ENCODE results near the gene MGMT.

The MGMT gene

DNA sequence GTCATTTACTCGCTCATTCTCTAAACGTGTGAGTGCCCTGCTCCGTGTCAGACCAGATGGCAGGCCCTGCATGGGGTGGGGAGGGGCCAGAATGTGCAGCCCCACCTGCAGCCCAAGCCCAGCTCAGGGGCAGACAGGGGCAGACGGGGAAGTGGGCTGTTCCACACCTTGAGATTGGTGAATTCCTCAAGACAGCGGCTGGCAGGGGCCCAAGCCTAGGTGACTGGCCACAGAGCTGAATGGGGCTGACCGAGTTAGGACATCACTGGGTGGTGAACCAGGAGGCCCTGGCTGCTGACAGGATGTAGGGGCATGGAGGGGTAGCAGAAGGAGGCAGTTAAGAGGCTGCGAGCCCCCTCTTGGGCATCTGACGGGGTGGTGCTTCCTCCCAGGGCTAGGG lies 79.1 kb downstream of the MGMT start:
- no peaks in the 10 kb centered on the region for H3K9me3 Mint-ChIP-seq
- no peak overlapping the region for H3K27ac Mint-ChIP-seq
- no peaks in the 10 kb centered on the region for H3K27me3 Mint-ChIP-seq (ENCODE audit: low read depth)
- no peak overlapping the region for H3K4me3 Mint-ChIP-seq
- no peaks in the 10 kb centered on the region for H3K4me1 Mint-ChIP-seq (ENCODE audit: low read depth)
- H3K36me3 Mint-ChIP-seq (ENCODE audit: low read depth): no peaks in the 10 kb centered on the region

DNA sequence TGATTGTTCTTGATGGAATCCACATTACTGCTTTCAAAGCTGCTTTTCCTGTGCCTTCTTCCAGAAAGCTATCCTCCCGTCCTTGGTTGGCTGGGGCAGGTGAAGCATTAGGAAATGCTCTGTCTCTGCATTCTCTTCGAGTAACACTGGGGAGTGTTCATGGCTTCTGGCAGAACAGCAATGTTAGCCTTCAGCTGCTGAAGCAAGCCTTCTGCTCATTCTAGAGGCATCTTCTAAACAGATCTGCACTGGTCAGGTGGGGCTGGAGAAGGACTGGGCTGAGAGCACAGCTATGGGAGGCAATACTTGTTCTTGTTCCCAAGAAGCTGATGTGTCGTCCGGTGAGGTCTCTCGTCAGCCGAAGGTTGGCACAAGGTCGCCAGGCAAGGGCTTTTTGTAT lies 80.6 kb downstream of the MGMT start:
- H3K36me3 Mint-ChIP-seq (ENCODE audit: low read depth): no peaks in the 10 kb centered on the region
- no peaks in the 10 kb centered on the region for H3K4me1 Mint-ChIP-seq (ENCODE audit: low read depth)
- no peaks in the 10 kb centered on the region for H3K27me3 Mint-ChIP-seq (ENCODE audit: low read depth)
- H3K9me3 Mint-ChIP-seq: no peaks in the 10 kb centered on the region
- no peak overlapping the region for H3K27ac Mint-ChIP-seq
- H3K4me3 Mint-ChIP-seq: no peak overlapping the region

DNA sequence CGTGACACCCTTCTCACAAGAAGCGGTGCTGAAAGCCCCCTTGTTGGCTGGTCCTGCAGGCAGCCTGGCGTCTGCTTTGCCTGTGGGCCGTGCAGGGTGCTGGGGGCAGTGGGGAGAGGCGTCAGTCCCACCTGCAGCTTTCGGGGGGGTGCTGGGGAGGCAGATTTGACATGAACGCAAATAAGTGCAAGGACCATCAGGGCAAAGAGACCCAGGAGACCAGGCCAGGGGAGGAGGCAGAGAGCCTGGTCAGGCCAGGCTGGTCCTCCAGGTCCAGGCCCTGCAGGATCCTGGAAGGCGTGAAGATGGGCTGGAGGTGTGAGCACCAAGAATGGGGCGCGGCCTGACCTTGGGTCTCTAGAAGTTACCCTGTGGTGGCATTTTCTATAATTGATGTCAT lies 81.6 kb downstream of the MGMT start:
- no peak overlapping the region for H3K4me3 Mint-ChIP-seq
- no peaks in the 10 kb centered on the region for H3K27me3 Mint-ChIP-seq (ENCODE audit: low read depth)
- H3K9me3 Mint-ChIP-seq: no peaks in the 10 kb centered on the region
- H3K36me3 Mint-ChIP-seq (ENCODE audit: low read depth): no peaks in the 10 kb centered on the region
- H3K4me1 Mint-ChIP-seq (ENCODE audit: low read depth): no peaks in the 10 kb centered on the region
- H3K27ac Mint-ChIP-seq: no peak overlapping the region

DNA sequence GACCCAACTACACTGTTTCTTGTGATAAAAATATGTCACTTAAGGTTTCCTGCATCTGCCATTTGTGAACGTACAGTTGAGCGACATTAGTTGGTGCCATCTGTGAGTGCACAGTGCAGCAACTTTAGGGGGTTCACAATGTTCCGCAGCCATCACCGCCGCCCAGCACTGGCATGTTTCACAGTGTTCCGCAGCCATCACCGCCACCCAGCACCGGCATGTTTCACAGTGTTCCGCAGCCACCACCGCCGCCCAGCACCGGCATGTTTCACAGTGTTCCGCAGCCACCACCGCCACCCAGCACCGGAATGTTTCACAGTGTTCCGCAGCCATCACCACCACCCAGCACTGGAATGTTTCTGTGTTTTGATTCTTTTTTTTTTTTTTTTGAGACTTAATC lies 83.0 kb downstream of the MGMT start:
- Mint-ChIP-seq H3K36me3 (ENCODE audit: low read depth) (no peaks in the 10 kb centered on the region), H3K4me1 (ENCODE audit: low read depth) (no peaks in the 10 kb centered on the region), H3K27me3 (ENCODE audit: low read depth) (no peaks in the 10 kb centered on the region), H3K27ac (no peak overlapping the region), H3K4me3 (no peak overlapping the region), H3K9me3 (no peaks in the 10 kb centered on the region)

DNA sequence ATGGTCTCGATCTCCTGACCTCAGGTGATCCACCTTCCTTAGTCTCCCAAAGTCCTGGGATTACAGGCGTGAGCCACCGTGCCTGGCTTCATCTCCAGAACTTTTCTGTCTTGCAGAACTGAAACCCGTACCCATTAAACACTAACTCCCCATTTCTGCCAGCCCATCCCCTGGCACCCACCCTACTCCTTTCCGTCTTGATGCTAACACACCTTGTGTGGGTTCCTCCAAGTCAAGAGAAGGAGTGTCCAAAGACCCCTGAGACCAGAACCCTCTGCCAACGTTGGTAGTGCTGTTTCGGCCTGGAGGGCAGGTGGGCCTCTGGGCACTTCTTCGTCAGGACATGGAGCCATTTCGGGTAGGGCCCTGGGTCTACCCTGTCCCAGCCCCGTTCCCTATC lies 83.6 kb downstream of the MGMT start:
- H3K4me1 Mint-ChIP-seq (ENCODE audit: low read depth): no peaks in the 10 kb centered on the region
- H3K27ac Mint-ChIP-seq: no peak overlapping the region
- H3K9me3 Mint-ChIP-seq: no peaks in the 10 kb centered on the region
- no peaks in the 10 kb centered on the region for H3K27me3 Mint-ChIP-seq (ENCODE audit: low read depth)
- no peak overlapping the region for H3K4me3 Mint-ChIP-seq
- no peaks in the 10 kb centered on the region for H3K36me3 Mint-ChIP-seq (ENCODE audit: low read depth)

DNA sequence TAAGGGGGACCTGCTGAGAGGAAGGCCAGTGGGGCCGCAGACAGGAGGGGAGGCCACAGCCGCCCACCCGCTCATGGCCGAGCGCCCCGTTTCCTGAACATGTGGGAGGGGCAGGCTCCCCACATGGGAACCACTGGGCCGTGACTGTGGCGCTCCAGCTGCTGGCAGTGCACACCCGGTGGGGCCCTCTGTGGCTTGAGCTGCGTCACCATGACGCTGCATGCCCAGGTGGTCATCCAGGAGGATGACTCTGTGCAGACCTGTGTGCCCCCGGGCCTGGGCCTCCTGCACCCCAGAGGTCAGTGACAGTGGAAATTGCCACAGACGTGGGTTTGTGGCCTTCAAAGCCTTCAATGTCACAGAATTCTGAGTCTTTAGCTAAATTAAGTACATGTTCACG lies 85.1 kb downstream of the MGMT start:
- Mint-ChIP-seq H3K36me3 (ENCODE audit: low read depth) (no peaks in the 10 kb centered on the region), H3K27ac (no peak overlapping the region), H3K4me3 (no peak overlapping the region), H3K9me3 (no peaks in the 10 kb centered on the region), H3K4me1 (ENCODE audit: low read depth) (no peaks in the 10 kb centered on the region), H3K27me3 (ENCODE audit: low read depth) (no peaks in the 10 kb centered on the region)

DNA sequence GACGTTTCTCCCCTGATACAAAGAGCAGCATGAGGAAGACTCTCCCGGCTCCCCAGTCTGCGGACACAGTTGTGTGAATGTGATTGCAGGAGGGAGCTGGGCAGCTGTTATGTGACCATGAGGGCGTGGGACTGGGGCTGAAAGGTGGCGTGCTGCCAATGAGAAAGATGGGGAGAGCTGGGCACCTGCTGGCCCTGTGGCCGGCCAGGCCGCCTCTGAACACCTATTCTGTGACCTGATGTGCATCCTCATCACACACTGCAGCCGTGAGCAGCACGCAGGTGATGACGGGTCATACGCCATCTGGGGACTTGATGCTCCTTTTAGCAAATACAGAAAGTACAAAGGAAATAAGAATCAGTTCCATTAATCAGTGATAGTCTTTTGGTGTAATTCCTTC lies 86.9 kb downstream of the MGMT start:
- Mint-ChIP-seq H3K4me1 (ENCODE audit: low read depth) (no peaks in the 10 kb centered on the region), H3K27ac (no peak overlapping the region), H3K36me3 (ENCODE audit: low read depth) (no peaks in the 10 kb centered on the region), H3K27me3 (ENCODE audit: low read depth) (no peaks in the 10 kb centered on the region), H3K4me3 (no peak overlapping the region), H3K9me3 (no peaks in the 10 kb centered on the region)

DNA sequence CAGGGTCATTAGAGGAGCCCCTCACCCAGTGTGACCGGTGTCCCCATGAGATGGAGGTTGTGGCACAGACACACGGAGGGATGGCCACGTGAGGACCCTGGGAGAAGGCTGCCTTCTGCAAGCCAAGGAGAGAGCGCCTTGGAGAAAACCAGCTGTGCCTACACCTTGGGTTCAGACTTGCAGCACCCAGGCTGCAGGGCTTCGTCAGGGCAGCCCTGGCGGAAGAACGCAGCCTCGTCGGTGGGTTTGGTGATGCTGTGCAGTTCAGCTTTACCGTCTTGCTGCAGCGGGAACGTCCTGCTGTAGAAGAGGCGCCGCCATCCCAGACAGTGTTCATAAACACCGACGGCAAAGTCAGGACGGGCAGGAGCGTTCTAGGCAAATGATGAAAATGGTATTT lies 89.3 kb downstream of the MGMT start:
- Mint-ChIP-seq H3K36me3 (ENCODE audit: low read depth) (no peaks in the 10 kb centered on the region), H3K27me3 (ENCODE audit: low read depth) (no peaks in the 10 kb centered on the region), H3K9me3 (peaks cover under 1% of the 10 kb centered on the region), H3K27ac (no peak overlapping the region), H3K4me3 (no peak overlapping the region), H3K4me1 (ENCODE audit: low read depth) (no peaks in the 10 kb centered on the region)

DNA sequence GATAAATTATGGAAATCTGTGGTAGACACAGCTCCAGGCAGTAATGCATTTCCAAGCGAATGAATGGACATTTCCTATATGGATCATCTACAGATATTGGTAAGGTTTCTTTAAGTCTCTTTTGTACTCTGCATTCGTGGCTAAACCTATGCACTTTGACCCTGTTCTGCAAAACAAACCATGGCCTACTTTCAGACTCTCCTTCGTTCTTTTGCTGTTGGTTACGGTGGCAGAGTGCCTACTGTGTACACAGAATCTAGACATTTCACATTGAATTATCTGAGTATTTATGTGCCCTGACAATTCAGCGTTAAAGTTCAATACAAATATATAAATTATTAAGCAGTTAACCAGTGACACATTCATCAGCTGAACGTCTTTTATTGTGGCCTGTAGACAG lies 93.3 kb downstream of the MGMT start:
- peaks cover 15% of the 10 kb centered on the region for H3K9me3 Mint-ChIP-seq
- H3K27ac Mint-ChIP-seq: no peak overlapping the region
- H3K27me3 Mint-ChIP-seq (ENCODE audit: low read depth): no peaks in the 10 kb centered on the region
- H3K4me1 Mint-ChIP-seq (ENCODE audit: low read depth): no peaks in the 10 kb centered on the region
- no peaks in the 10 kb centered on the region for H3K36me3 Mint-ChIP-seq (ENCODE audit: low read depth)
- no peak overlapping the region for H3K4me3 Mint-ChIP-seq

DNA sequence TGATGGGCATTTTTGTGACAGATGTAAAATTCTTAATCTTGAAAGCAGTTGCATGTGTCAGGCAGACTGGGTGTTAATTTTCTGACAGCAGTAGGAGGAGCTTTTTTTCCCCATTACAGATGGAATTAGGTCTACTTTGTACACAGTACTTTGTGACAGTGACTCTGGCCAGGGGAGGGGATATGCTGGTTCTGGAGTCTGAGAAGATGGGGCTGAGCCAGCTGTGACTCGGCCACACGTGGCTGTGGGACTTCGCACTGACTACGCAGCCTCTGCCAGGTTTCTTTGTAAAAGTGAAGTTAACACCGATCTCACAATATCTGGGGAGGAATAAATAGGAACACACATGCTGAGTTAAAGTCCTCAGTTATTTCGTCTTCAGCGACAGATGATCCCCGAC lies 95.4 kb downstream of the MGMT start:
- no peak overlapping the region for H3K4me3 Mint-ChIP-seq
- H3K36me3 Mint-ChIP-seq (ENCODE audit: low read depth): peaks cover 2% of the 10 kb centered on the region
- H3K27ac Mint-ChIP-seq: no peak overlapping the region
- H3K4me1 Mint-ChIP-seq (ENCODE audit: low read depth): no peaks in the 10 kb centered on the region
- no peaks in the 10 kb centered on the region for H3K27me3 Mint-ChIP-seq (ENCODE audit: low read depth)
- H3K9me3 Mint-ChIP-seq: peaks cover 15% of the 10 kb centered on the region

DNA sequence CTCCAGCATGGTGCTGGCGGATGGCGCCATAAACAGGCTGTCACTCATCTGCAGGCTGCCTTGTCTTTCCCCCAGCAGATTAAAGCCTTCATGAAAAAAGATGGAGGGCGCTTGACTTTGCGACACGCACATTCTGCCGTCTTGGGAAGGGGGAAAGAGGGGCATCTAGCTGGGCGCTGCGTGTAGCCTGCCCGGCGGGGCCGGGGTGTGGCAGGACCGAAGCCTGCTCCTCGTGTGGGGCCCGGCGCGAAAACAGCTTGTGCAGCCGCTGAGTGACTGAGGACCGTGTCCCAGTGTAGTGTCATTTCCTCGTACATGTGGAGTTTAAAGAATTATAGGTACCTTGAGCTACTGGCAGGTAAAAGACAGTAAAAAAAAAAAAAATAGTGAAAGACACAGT lies 97.9 kb downstream of the MGMT start:
- H3K27ac Mint-ChIP-seq: no peak overlapping the region

DNA sequence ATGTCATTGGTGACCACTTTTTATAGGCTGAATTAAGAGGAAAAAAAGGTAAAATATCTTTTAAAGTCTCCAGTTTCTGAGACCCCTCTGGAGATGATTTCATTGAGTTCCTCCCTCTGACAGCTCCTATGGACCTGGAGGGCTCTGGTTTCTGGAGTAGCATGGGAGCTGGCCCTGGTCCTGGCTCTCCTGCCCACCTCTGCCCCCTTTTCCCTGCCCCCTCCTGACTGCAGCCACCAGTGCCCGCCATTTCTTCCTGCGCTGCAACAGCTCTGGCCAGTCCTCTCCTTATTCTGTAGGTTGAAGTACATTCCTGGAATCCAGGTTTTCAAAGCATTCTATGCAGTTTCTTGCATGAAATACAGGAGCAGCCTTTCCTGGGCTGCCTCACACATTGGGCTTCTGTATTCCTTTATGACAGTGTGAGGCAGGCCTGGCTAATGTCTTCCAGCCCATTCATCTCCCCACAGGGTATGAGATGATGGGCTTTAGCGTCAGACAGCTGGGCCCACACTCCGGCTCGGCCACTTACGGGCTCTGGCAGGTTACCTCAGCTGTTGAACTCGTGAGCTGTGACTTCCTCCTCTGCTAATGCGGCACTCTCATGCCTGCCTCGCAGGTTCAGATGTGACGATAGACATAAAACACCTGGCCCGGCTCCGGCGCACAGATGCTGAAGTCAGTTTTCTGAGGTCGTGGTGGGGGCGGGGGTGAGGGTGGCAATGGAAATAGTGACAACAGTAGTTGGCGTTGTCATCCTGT lies 101.7 kb downstream of the MGMT start:
- H3K27ac Mint-ChIP-seq: no peak overlapping the region
- H3K4me1 Mint-ChIP-seq (ENCODE audit: low read depth): no peaks in the 10 kb centered on the region

More for the DNA sequence above, 97.9 kb downstream of the MGMT start:
- H3K27me3 Mint-ChIP-seq (ENCODE audit: low read depth): no peaks in the 10 kb centered on the region
- H3K4me1 Mint-ChIP-seq (ENCODE audit: low read depth): no peaks in the 10 kb centered on the region
- H3K4me3 Mint-ChIP-seq: no peak overlapping the region
- peaks cover 2% of the 10 kb centered on the region for H3K36me3 Mint-ChIP-seq (ENCODE audit: low read depth)
- peaks cover 17% of the 10 kb centered on the region for H3K9me3 Mint-ChIP-seq

DNA sequence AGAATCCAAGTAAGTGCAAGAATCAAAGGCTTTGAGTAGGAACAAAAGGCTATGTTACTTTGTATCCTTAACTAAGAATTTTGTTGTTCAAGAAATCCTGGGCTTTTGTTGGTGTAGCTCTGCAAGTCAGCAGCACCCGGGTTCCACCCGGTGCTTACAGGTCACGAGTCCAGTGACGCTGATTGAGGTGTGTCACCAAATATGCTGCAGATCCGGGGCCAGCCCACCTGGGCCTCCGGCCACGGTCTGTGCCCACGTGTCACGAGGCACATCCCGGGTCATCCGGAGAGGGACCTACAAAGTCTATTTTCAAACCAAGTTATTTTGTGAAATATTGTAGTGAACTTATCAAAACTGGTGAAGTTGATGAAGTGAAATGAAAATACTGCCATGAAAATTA lies 103.1 kb downstream of the MGMT start:
- H3K4me3 Mint-ChIP-seq: no peak overlapping the region
- H3K4me1 Mint-ChIP-seq (ENCODE audit: low read depth): no peaks in the 10 kb centered on the region
- peaks cover 12% of the 10 kb centered on the region for H3K9me3 Mint-ChIP-seq
- no peaks in the 10 kb centered on the region for H3K27me3 Mint-ChIP-seq (ENCODE audit: low read depth)
- H3K36me3 Mint-ChIP-seq (ENCODE audit: low read depth): peaks cover 2% of the 10 kb centered on the region
- no peak overlapping the region for H3K27ac Mint-ChIP-seq

More for the DNA sequence above, 101.7 kb downstream of the MGMT start:
- Mint-ChIP-seq H3K27me3 (ENCODE audit: low read depth) (no peaks in the 10 kb centered on the region), H3K36me3 (ENCODE audit: low read depth) (peaks cover 2% of the 10 kb centered on the region), H3K4me3 (no peak overlapping the region), H3K9me3 (peaks cover 15% of the 10 kb centered on the region)

DNA sequence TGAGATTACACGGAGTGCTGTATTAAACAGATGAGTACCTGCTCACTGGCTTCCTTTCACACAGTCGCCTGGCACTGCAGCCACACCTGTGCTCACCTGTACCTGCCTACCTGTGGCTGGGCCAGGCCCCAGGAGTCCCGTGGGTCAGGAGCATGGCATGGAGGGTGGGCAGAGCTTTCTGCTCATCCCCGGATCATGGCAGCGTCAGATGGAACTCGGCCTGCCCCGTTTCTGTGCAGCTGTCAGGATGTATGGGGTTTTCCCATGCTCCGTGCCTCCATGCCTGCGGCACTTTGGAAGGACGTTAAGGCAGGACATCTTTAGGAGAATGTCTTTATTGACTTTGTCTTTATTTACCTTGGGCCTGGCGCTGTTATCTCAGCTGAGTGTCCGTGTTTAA lies 112.2 kb downstream of the MGMT start:
- Mint-ChIP-seq H3K4me3 (no peak overlapping the region), H3K36me3 (ENCODE audit: low read depth) (no peaks in the 10 kb centered on the region), H3K9me3 (peaks cover 23% of the 10 kb centered on the region)

DNA sequence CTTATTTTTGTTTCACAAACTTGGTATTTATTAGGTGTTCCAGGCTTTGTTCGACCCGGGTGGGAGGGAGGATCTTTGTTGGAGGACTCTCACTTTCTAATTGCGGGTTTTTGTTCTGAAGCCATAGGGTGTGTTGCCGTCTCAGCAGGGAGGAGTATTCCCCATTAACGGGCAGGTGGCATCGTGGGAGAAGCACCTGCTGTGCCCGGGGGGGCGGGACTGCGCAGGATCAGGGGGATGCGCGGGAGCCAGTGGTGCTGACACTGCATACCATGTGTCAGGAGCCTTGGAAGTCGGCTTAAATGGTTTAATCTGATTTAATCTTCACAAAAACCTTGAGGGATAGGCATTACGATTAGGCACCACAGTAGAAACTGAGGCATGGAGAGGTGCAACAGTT lies 113.0 kb downstream of the MGMT start:
- H3K27ac Mint-ChIP-seq: no peak overlapping the region
- H3K27me3 Mint-ChIP-seq (ENCODE audit: low read depth): no peaks in the 10 kb centered on the region
- H3K4me1 Mint-ChIP-seq (ENCODE audit: low read depth): no peaks in the 10 kb centered on the region
- peaks cover 30% of the 10 kb centered on the region for H3K9me3 Mint-ChIP-seq
- no peak overlapping the region for H3K4me3 Mint-ChIP-seq
- H3K36me3 Mint-ChIP-seq (ENCODE audit: low read depth): peaks cover 2% of the 10 kb centered on the region

More for the DNA sequence above, 112.2 kb downstream of the MGMT start:
- Mint-ChIP-seq H3K4me1 (ENCODE audit: low read depth) (no peaks in the 10 kb centered on the region), H3K27me3 (ENCODE audit: low read depth) (no peaks in the 10 kb centered on the region), H3K27ac (no peak overlapping the region)

DNA sequence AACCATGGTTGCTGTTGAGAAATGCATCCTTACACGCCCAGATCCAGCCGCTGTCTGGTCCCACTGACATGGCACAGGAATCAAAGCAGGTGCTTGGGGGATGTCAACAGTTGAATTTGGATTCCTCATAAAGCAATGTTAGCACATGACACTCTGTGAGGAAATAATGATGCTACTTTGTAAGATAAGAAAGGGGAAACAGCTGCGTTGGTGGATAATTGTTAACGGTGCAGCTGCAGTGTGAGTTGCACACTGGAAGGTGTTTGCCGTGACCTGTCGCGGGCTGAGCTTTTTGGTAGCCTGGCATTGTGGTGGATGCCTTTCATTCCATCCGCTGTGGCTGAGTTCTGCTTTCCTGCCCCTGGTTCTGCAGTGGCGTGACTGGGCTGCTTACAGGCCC lies 113.9 kb downstream of the MGMT start:
- Mint-ChIP-seq H3K27ac (no peak overlapping the region), H3K4me1 (ENCODE audit: low read depth) (no peaks in the 10 kb centered on the region), H3K36me3 (ENCODE audit: low read depth) (peaks cover 2% of the 10 kb centered on the region), H3K9me3 (peaks cover 38% of the 10 kb centered on the region), H3K4me3 (no peak overlapping the region), H3K27me3 (ENCODE audit: low read depth) (no peaks in the 10 kb centered on the region)

Data from T-helper 1 cell treated with Interleukin-12 subunit alpha and Interleukin-12 subunit beta and Interleukin-4 antibody, amounts not matched to agents 30 μg/mL and 1 μg/mL, for 36 hours (primary cell).